ENCODE results near the gene CERS4. TPM values are rescaled to one million over a fixed set of nuclear protein-coding genes. Genes with fewer than 3 reads are reported as not detected.

Gene CERS4
- total and polyA plus RNA-seq, 2 of the 8 experiments (the other 6 are each of a cell fraction or from before 2014, with no cell fraction given) = 88.2 to 179 TPM

- TF ChIP-seq KDM1A (IDR thresholded peaks at IDR 0.05; ENCODE audit: borderline replicate concordance, low read length) = no peak
- no peak for TF ChIP-seq CTCF (IDR thresholded peaks at IDR 0.05; ENCODE audit: control extremely low read depth in 1 of 3, insufficient read depth in 1 of 3, low read depth in 1 of 3, low read length in 3 of 3)
- no peak for TF ChIP-seq CBX8 (IDR thresholded peaks at IDR 0.05; ENCODE audit: borderline replicate concordance, low read depth, low read length)
These were observed 99.7 kb downstream of the CERS4 start for GRCh38 chr19:8308891-8309291.

More at GRCh38 chr19:8308891-8309291, 99.7 kb downstream of the CERS4 start:
- WGBS, 2 experiments (ENCODE audit: extremely low coverage in 1 of 2, insufficient coverage in 1 of 2, insufficient read length in 1 of 2, insufficient replicate concordance in 2 of 2, low coverage in 1 of 2, low lambda C conversion rate in 2 of 2, missing lambda C conversion rate in 1 of 2) = 72% methylated on average over 17 of the region's 17 CpGs; no CpG with 5 or more reads in 1 of the 2 experiments
- no peak overlapping the region for H4K5ac ChIP-seq (ENCODE audit: insufficient read length, low read depth, low read length)
- H3K9ac ChIP-seq (replicated peaks in 1 of 4; ENCODE audit: extremely low read depth in 1 of 4, low read depth in 3 of 4, low read length in 3 of 4) = no peak overlapping the region; a peak in 1 of 7 replicates
- peaks cover 7% of the 10 kb centered on the region for H3K79me1 ChIP-seq (ENCODE audit: low read depth, low read length)
- no peak overlapping the region for H3K4ac ChIP-seq (replicated peaks; ENCODE audit: insufficient read length, low read depth, low read length)
- H2BK12ac ChIP-seq (ENCODE audit: low read depth, low read length) = no peak overlapping the region
- peaks cover 8% of the 10 kb centered on the region for H3K23me2 ChIP-seq (ENCODE audit: low read depth, low read length)
- no peak overlapping the region for H2BK20ac ChIP-seq (ENCODE audit: low read length)
- H3K14ac ChIP-seq (ENCODE audit: insufficient read length) = no peak overlapping the region
- peaks cover under 1 to 11% (median 2%) of the 10 kb centered on the region in 4 experiments; a peak in 5 of 8 replicates for H3K36me3 ChIP-seq (ENCODE audit: control insufficient read depth in 2 of 4, insufficient read depth in 4 of 4, low read length in 3 of 4)
- FAIRE-seq (no peak), DNase-seq (ENCODE audit: low read depth in 1 of 2, low spot score in 2 of 2) (no peak)
- no peak overlapping the region for H4K91ac ChIP-seq (replicated peaks; ENCODE audit: insufficient read length, low read length)
- H3K18ac ChIP-seq (ENCODE audit: extremely low read depth, low read length) = no peak overlapping the region
- ChIA-PET POLR2A (ENCODE audit: partially characterized antibody) (interaction anchor here (0.7 to 25.3 kb wide), 2 partner anchors 20 to 303 kb away, joined by 4 to 583 read pairs; partner anchors contain the start of genes ELAVL1, NDUFA7 and RPS28), CTCF (ENCODE audit: partially characterized antibody) (interaction anchor here (0.6 to 1.5 kb wide), 3 partner anchors 14 to 16 kb away, joined by 3 to 4 read pairs (median 4); no protein-coding TSS in a partner anchor)
- H2BK5ac ChIP-seq (ENCODE audit: low read depth, low read length) = no peak overlapping the region
- no peak overlapping the region for H3K56ac ChIP-seq (replicated peaks; ENCODE audit: insufficient read length, low read depth, low read length)
- H3K27me3 ChIP-seq (replicated peaks in 1 of 4; ENCODE audit: control insufficient read depth in 3 of 4, extremely low read depth in 1 of 4, insufficient read depth in 3 of 4, low read length in 3 of 4) = no peaks in the 10 kb centered on the region
- H3K79me2 ChIP-seq (ENCODE audit: control insufficient read depth in 1 of 2, insufficient read depth in 2 of 2, low read length in 2 of 2) = peaks cover 0 to 7% of the 10 kb centered on the region in 2 experiments; a peak in 2 of 4 replicates
- H2BK15ac ChIP-seq (ENCODE audit: low read length) = no peak overlapping the region
- H2AK5ac ChIP-seq (ENCODE audit: low read depth, low read length) = no peak overlapping the region
- no peak overlapping the region for H2AFZ ChIP-seq (ENCODE audit: low read length)
- peak overlapping the region in 3 of 4 experiments; percentile 63 to 84 (median 81); a peak in 5 of 8 replicates for H3K4me3 ChIP-seq (ENCODE audit: extremely low read depth in 1 of 4, insufficient read depth in 2 of 4, low read depth in 3 of 4, low read length in 4 of 4)
- peaks cover 0 to 15% (median 6%) of the 10 kb centered on the region in 4 experiments; a peak in 6 of 7 replicates for H3K4me1 ChIP-seq (replicated peaks in 1 of 4; ENCODE audit: control insufficient read depth in 3 of 4, insufficient read depth in 4 of 4, low read length in 3 of 4)
- H3K27ac ChIP-seq (ENCODE audit: low read depth, low read length) = no peak overlapping the region
- no peaks in the 10 kb centered on the region for H3K9me3 ChIP-seq (ENCODE audit: insufficient read depth in 2 of 2, low read depth in 1 of 2, low read length in 1 of 2)
- H2BK120ac ChIP-seq (replicated peaks; ENCODE audit: low read depth, low read length) = no peak overlapping the region
- H3K23ac ChIP-seq (ENCODE audit: insufficient read length) = no peak overlapping the region
- H4K8ac ChIP-seq (ENCODE audit: extremely low read depth, insufficient read depth, low read length) = no peak overlapping the region
- H4K20me1 ChIP-seq (replicated peaks in 1 of 2; ENCODE audit: control insufficient read depth in 1 of 2, insufficient read depth in 2 of 2, low read length in 2 of 2) = peaks cover 0 to 1% of the 10 kb centered on the region in 2 experiments
- H3K4me2 ChIP-seq (ENCODE audit: insufficient read depth in 1 of 2, low read depth in 2 of 2, low read length in 2 of 2) = peak overlapping the region; percentile 89 to 99; a peak in 3 of 4 replicates
